Keratinocyte (primary cell): ENCODE data around the gene RAB11FIP3. TPM values are rescaled to one million over a fixed set of nuclear protein-coding genes. Genes with fewer than 3 reads are reported as not detected.

ENCODE experiments used
- DNase-seq: peaks from one replicate; pipeline ENCODE4 v3.0.0-alpha.2; 2011; ENCODE audit warnings: low read depth, missing footprints, low spot score
- FAIRE-seq: peaks from 2 replicates; lab custom pipeline; 2011; peaks lifted over from hg19 to GRCh38; lab: Jason Lieb, UNC
- H2AFZ ChIP-seq: 2 replicates; pipeline ENCODE4 v1.6.0; 2012; ENCODE audit warnings: low read length, control low read depth, inconsistent platforms; ENCODE audit not compliant: control insufficient read depth
- H3K27ac ChIP-seq: 2 replicates; pipeline ENCODE4 v1.5.1; 2011; ENCODE audit warnings: low read length; ENCODE audit not compliant: control insufficient read depth, insufficient read depth
- H3K27me3 ChIP-seq: 3 replicates; pipeline ENCODE4 v1.6.0; 2011; ENCODE audit warnings: low read length; ENCODE audit not compliant: control insufficient read depth, insufficient read depth; ENCODE audit errors: extremely low read depth
- H3K36me3 ChIP-seq, 2 experiments: 2 replicates in 1 of 2; 3 replicates in 1 of 2; pipeline ENCODE4 v1.5.1; 2011; ENCODE audit warnings: low read length in 2 of 2, mild to moderate bottlenecking in 1 of 2; ENCODE audit not compliant: control insufficient read depth in 2 of 2, insufficient read depth in 2 of 2; ENCODE audit errors: extremely low read depth in 1 of 2
- H3K4me1 ChIP-seq: 3 replicates; pipeline ENCODE4 v1.5.1; 2011; ENCODE audit warnings: low read length; ENCODE audit not compliant: control insufficient read depth, insufficient read depth; ENCODE audit errors: extremely low read depth
- H3K4me2 ChIP-seq: 3 replicates; pipeline ENCODE4 v1.6.0; 2011; ENCODE audit warnings: low read depth, low read length; ENCODE audit not compliant: control insufficient read depth, insufficient read depth; ENCODE audit errors: extremely low read depth
- H3K4me3 ChIP-seq, 3 experiments: fragments of 200-600 bp in 1 of 3; sonication (generic) in 1 of 3; 2 replicates in 2 of 3; 3 replicates in 1 of 3; pipeline ENCODE4 v1.5.1; 2011 to 2016; ENCODE audit warnings: low read length in 3 of 3, mild to moderate bottlenecking in 3 of 3, control low read depth in 2 of 3, inconsistent platforms in 1 of 3, low read depth in 1 of 3, mixed read lengths in 1 of 3, mixed run types in 1 of 3, moderate library complexity in 1 of 3; ENCODE audit not compliant: control insufficient read depth in 2 of 3, insufficient read depth in 2 of 3; ENCODE audit errors: extremely low read depth in 1 of 3
- H3K79me2 ChIP-seq: 2 replicates; pipeline ENCODE4 v1.6.0; 2012; ENCODE audit warnings: low read length; ENCODE audit not compliant: control insufficient read depth, insufficient read depth
- H3K9ac ChIP-seq: 3 replicates; pipeline ENCODE4 v1.6.0; 2011; ENCODE audit warnings: low read length; ENCODE audit not compliant: control insufficient read depth, insufficient read depth; ENCODE audit errors: extremely low read depth
- H3K9me1 ChIP-seq: 3 replicates; pipeline ENCODE4 v1.6.0; 2011; ENCODE audit warnings: low read length; ENCODE audit not compliant: control insufficient read depth, insufficient read depth; ENCODE audit errors: extremely low read depth
- H3K9me3 ChIP-seq: 2 replicates; pipeline ENCODE4 v1.5.1; 2012; ENCODE audit warnings: low read depth, low read length; ENCODE audit not compliant: control insufficient read depth
- H4K20me1 ChIP-seq: 3 replicates; pipeline ENCODE4 v1.6.0; 2011; ENCODE audit warnings: low read length; ENCODE audit not compliant: control insufficient read depth, insufficient read depth; ENCODE audit errors: extremely low read depth
- EZH2 ChIP-seq: IDR thresholded peaks from one replicate; pipeline ENCODE4 v1.6.1; 2012; ENCODE audit warnings: inconsistent platforms, mild to moderate bottlenecking, low read length, moderate library complexity
- dilution Hi-C: fragments of 300-500 bp; cut with MboI; formaldehyde crosslinking; loops from one replicate; pipeline ENCODE4 v1.7.0; 2020; ENCODE audit warnings: low sequenced_read_pairs; ENCODE audit not compliant: extremely low pct_ligation_motif_present
- polyA plus RNA-seq, 5 experiments: library from polyadenylated mRNA; depleted of rRNA in 3 of 5; stranded (reverse) in 3 of 5; stranded (forward) in 1 of 5; unstranded in 1 of 5; fragments of >200 nt; gene quantifications; 1 replicate in 1 of 5; 2 replicates in 3 of 5; 3 replicates in 1 of 5; pipeline versions ENCODE4 v1.2.1 to v1.2.3, GENCODE V29; 2011 to 2012; ENCODE audit warnings: missing spikeins in 2 of 5, low read depth in 1 of 5, low replicate concordance in 1 of 5
- TF ChIP-seq, protein P1 (sequence below), 3 experiments: IDR thresholded peaks in 1 of 3; conservative IDR thresholded peaks in 1 of 3; optimal IDR thresholded peaks in 1 of 3; 2 replicates in 2 of 3; 3 replicates in 1 of 3; pipeline versions ENCODE3 to v1.5.1; 2011; ENCODE audit warnings: low read length in 3 of 3, mild to moderate bottlenecking in 3 of 3, moderate library complexity in 2 of 3, control low read depth in 1 of 3, inconsistent platforms in 1 of 3; ENCODE audit not compliant: insufficient read depth in 2 of 3; ENCODE audit errors: extremely low read depth in 1 of 3

Gene RAB11FIP3
- polyA plus RNA-seq, 1 donor (not counting 4 experiments of a cell fraction or from before 2014, with no cell fraction given): 6.4 TPM

DNA sequence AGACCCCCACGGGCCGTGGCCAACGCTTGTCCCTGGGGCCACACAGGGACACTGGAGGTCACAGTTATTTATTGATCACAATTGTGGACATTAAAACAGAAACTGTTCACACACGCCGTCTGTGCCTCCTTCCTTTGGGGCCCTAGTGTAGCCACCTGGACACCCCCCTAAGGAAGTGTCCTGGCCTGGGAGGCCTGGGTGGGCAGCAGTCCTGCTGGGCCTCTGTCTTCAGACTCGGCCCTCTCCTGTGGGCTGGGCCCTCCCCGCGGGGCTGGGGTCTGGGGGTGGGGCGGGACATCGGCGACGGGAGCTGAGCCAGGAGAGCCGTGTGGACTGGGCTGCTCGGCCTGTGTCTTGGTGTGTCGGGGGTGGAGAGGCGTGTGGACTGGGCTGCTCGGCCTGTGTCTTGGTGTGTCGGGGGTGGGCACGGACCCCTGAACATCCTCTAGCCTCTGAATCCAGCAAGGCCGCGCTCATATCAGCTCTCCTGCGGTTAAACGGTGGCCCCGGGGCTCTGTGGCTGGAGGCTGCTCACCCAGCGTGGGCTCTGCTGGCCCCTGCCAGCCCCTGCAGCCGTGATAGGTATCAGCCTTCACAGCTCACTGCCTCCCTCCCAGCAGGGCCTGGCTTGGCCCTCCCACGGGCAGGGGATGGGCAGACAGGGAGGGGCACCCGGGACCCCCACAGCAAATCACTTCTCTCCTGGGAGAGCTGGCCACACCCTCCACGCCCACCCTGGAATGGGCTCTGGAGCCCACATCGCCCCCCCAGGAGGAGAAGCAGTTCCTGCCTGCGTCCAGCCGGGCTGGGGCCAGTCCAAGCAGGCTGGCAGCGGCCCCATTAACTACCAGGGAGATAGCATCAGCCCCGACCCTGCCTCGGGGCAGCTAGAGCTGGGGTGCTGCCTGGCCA, 140.2 kb downstream of the RAB11FIP3 start:
- H2AFZ ChIP-seq: no peak overlapping the region
- H3K27me3 ChIP-seq: peaks cover 19% of the 10 kb centered on the region
- TF ChIP-seq, protein P1, sequence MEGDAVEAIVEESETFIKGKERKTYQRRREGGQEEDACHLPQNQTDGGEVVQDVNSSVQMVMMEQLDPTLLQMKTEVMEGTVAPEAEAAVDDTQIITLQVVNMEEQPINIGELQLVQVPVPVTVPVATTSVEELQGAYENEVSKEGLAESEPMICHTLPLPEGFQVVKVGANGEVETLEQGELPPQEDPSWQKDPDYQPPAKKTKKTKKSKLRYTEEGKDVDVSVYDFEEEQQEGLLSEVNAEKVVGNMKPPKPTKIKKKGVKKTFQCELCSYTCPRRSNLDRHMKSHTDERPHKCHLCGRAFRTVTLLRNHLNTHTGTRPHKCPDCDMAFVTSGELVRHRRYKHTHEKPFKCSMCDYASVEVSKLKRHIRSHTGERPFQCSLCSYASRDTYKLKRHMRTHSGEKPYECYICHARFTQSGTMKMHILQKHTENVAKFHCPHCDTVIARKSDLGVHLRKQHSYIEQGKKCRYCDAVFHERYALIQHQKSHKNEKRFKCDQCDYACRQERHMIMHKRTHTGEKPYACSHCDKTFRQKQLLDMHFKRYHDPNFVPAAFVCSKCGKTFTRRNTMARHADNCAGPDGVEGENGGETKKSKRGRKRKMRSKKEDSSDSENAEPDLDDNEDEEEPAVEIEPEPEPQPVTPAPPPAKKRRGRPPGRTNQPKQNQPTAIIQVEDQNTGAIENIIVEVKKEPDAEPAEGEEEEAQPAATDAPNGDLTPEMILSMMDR (optimal IDR thresholded peaks at IDR 0.05 in 1 of 3, IDR thresholded peaks at IDR 0.05 in 1 of 3, conservative IDR thresholded peaks at IDR 0.05 in 1 of 3; ENCODE audit: extremely low read depth in 1 of 3, insufficient read depth in 2 of 3, low read length in 3 of 3): no peak
- TF ChIP-seq EZH2: no peak
- H3K9me1 ChIP-seq: no peaks in the 10 kb centered on the region
- no peak overlapping the region for H3K9ac ChIP-seq
- H4K20me1 ChIP-seq: no peaks in the 10 kb centered on the region
- no peak for DNase-seq
- FAIRE-seq: no peak
- dilution Hi-C loops: no loop called here
- no peaks in the 10 kb centered on the region for H3K36me3 ChIP-seq
- H3K4me2 ChIP-seq: no peak overlapping the region
- H3K4me3 ChIP-seq: no peak overlapping the region
- H3K27ac ChIP-seq: no peak overlapping the region
- peaks cover 5% of the 10 kb centered on the region for H3K79me2 ChIP-seq
- H3K4me1 ChIP-seq: peaks cover 19% of the 10 kb centered on the region
- no peaks in the 10 kb centered on the region for H3K9me3 ChIP-seq

DNA sequence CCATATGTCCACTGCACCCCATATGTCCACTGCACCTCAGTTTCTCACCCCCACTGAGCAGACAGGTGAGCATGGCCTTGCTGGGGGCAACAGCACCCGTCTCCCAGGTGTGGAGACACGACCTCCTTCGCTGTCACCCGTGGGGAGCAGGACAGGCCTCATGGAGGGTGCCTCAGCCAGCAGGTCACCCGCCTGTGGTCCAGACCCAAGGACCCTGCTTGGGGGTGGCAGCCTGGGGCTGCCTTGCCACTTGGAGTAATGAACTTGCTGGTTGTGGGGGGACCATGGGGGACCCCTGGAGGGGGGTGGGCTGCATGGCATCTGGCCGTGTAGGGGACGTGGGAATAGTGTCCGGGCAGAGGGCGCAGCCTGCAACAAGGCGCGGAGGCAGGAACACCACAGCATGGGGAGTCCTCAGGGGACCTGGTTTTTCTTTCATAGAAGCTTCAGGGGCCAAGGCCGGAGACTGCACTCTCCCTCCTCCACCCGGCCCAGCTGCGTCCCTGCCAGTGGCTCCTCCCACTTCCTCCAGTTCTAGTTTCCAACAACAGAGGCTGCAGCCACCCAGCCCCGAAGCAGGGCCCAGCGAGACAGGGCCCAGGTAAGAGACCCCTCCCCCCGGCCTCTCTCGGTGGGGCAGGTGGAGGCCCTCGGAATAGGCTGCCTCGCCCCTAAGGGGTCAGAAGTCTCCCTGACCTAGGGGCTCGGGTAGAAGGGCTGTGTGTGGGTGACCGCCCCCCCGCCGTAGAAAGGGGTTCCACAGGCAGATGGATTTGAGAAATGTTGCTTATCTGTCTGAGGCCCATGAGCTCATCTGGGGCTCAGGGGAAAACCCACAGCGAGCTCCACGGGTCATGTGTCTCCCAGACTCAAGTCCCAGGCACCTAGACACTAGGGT, 141.3 kb downstream of the RAB11FIP3 start, which contains the start of gene NHLRC4:
TSS of gene NHLRC4 (plus strand) at position 531 of the 898 bp plus-strand sequence. CDS start 1,043 bp downstream, outside the sequence.
- no peak for FAIRE-seq
- TF ChIP-seq EZH2: no peak
- TF ChIP-seq, protein P1 (optimal IDR thresholded peaks at IDR 0.05 in 1 of 3, IDR thresholded peaks at IDR 0.05 in 1 of 3, conservative IDR thresholded peaks at IDR 0.05 in 1 of 3; ENCODE audit: extremely low read depth in 1 of 3, insufficient read depth in 2 of 3, low read length in 3 of 3): no peak
- peak within 1 kb of the TSS; percentile 44 for H2AFZ ChIP-seq
- no peak for DNase-seq
- H3K9me1 ChIP-seq: no peaks in the 10 kb centered on the region
- H3K79me2 ChIP-seq: peaks cover 10% of the 10 kb centered on the region
- H3K4me3 ChIP-seq: no peak within 1 kb of the TSS
- dilution Hi-C loops: no loop called here
- H3K27me3 ChIP-seq: peaks cover 9% of the 10 kb centered on the region
- no peak within 1 kb of the TSS for H3K9ac ChIP-seq
- no peaks in the 10 kb centered on the region for H4K20me1 ChIP-seq
- H3K36me3 ChIP-seq: peaks cover 0 to 2% of the 10 kb centered on the region in 2 experiments
- no peaks in the 10 kb centered on the region for H3K9me3 ChIP-seq
- H3K4me2 ChIP-seq: peak within 1 kb of the TSS; percentile 27
- H3K4me1 ChIP-seq: peaks cover 22% of the 10 kb centered on the region
- H3K27ac ChIP-seq: no peak within 1 kb of the TSS
